PC-9 (cell line): Measurements from ENCODE around the gene ZNF580. TPM values are rescaled to one million over a fixed set of nuclear protein-coding genes. Genes with fewer than 3 reads are reported as not detected.

Experiments
- BruUV-seq: library from RNA; stranded (reverse); fragments of 400-500 nt; replicated peaks from 2 replicates; lab custom pipeline; 2021; lab: Mats Ljungman, UMichigan
- CTCF ChIA-PET: fragments of 300-600 bp; sonication (Branson Sonifier 250); formaldehyde crosslinking; loops from one replicate; lab custom pipeline; 2022; ENCODE audit warnings: antibody characterized with exemption; lab: Charles Lee
- POLR2A ChIA-PET: fragments of 300-600 bp; sonication (Branson Sonifier 250); formaldehyde crosslinking; loops from one replicate; lab custom pipeline; 2022; ENCODE audit warnings: antibody characterized with exemption; ENCODE audit not compliant: unreplicated experiment; lab: Charles Lee
- DNase-seq, 2 experiments: peaks; one replicate each; pipeline versions ENCODE4 v3.0.0 to v3.0.0-alpha.2; 2015 to 2022; ENCODE audit warnings: mixed read lengths in 1 of 2
- H2AFZ ChIP-seq: fragments of 200-600 bp; sonication (generic); 2 replicates; pipeline ENCODE4 v1.8.1; 2017; ENCODE audit warnings: antibody characterized with exemption
- H3F3A ChIP-seq: fragments of 200-600 bp; sonication (generic); 2 replicates; pipeline ENCODE4 v1.8.1; 2017; ENCODE audit warnings: antibody characterized with exemption, mild to moderate bottlenecking, low read depth; ENCODE audit not compliant: insufficient read depth
- H3K27ac ChIP-seq: fragments of 200-600 bp; sonication (generic); 2 replicates; pipeline ENCODE4 v1.6.1; 2016; ENCODE audit warnings: mixed run types
- H3K27me3 ChIP-seq: fragments of 200-600 bp; sonication (generic); 2 replicates; pipeline ENCODE4 v1.6.1; 2016; ENCODE audit warnings: low read depth, mixed run types; ENCODE audit not compliant: insufficient read depth
- H3K36me3 ChIP-seq: fragments of 200-600 bp; sonication (generic); 2 replicates; pipeline ENCODE4 v1.6.1; 2016; ENCODE audit warnings: low read depth, mixed run types
- H3K4me1 ChIP-seq: fragments of 200-600 bp; sonication (generic); replicated peaks from 2 replicates; pipeline ENCODE4 v1.6.1; 2016; ENCODE audit warnings: mixed run types; ENCODE audit not compliant: insufficient read depth
- H3K4me2 ChIP-seq: fragments of 200-600 bp; sonication (generic); 2 replicates; pipeline ENCODE4 v1.6.1; 2017; ENCODE audit warnings: mixed run types
- H3K4me3 ChIP-seq: fragments of 200-600 bp; sonication (generic); 2 replicates; pipeline ENCODE4 v1.6.1; 2016; ENCODE audit warnings: mixed run types
- H3K79me2 ChIP-seq: fragments of 200-600 bp; sonication (generic); 2 replicates; pipeline ENCODE4 v1.6.1; 2017; ENCODE audit warnings: low read depth, mixed run types
- H3K9me2 ChIP-seq: fragments of 200-600 bp; sonication (generic); 2 replicates; pipeline ENCODE4 v1.8.1; 2017; ENCODE audit warnings: mild to moderate bottlenecking; ENCODE audit not compliant: insufficient read depth
- H3K9me3 ChIP-seq: fragments of 200-600 bp; sonication (generic); 2 replicates; pipeline ENCODE4 v1.8.1; 2016; ENCODE audit warnings: low read depth; ENCODE audit not compliant: insufficient read depth
- H4K20me1 ChIP-seq: fragments of 200-600 bp; sonication (generic); 2 replicates; pipeline ENCODE4 v1.8.1; 2017; ENCODE audit not compliant: insufficient read depth
- CTCF ChIP-seq: fragments of 200-600 bp; sonication (generic); conservative IDR thresholded peaks from 2 replicates; pipeline ENCODE4 v1.6.1; 2017; ENCODE audit warnings: mixed run types, antibody characterized with exemption, mild to moderate bottlenecking, moderate library complexity
- EZH2 ChIP-seq: fragments of 200-600 bp; sonication (generic); IDR thresholded peaks from 2 replicates; pipeline ENCODE4 v1.8.0; 2017; ENCODE audit warnings: antibody characterized with exemption, low read depth
- intact Hi-C: fragments of 100-400 bp; cut with micrococcal nuclease; formaldehyde crosslinking; loops from one replicate; pipeline ENCODE4 v1.10.0; 2022; ENCODE audit not compliant: unreplicated experiment
- total RNA-seq: library from RNA; stranded (reverse); gene quantifications from 2 replicates; pipeline ENCODE4 v1.2.3, GENCODE V29; 2021

ZNF580 gene
- total RNA-seq, 1 experiment from 2014 or later: 56.6 TPM

GRCh38 chr19:55633861-55634260, 6.9 kb upstream of the ZNF580 start:
- intact Hi-C loops: loop anchor here (2.0 to 10.0 kb wide), 8 partner anchors 21 to 1461 kb away; partner anchors contain the start of gene U2AF2
- H3K9me2 ChIP-seq: no peaks in the 10 kb centered on the region
- no TSS peak for BruUV-seq
- peaks cover 28% of the 10 kb centered on the region; the same call in 1 of the 2 replicates for H3F3A ChIP-seq
- TF ChIP-seq CTCF (no peak), EZH2 (no peak)
- no peak for DNase-seq
- peak overlapping the region; percentile 92 for H3K4me2 ChIP-seq
- H3K4me1 ChIP-seq: peaks cover 12% of the 10 kb centered on the region
- H3K4me3 ChIP-seq: peak overlapping the region; percentile 89; the same call in 1 of the 2 replicates
- H4K20me1 ChIP-seq: no peaks in the 10 kb centered on the region
- H2AFZ ChIP-seq: peak overlapping the region; percentile 92; the same call in 1 of the 2 replicates
- POLR2A ChIA-PET: interaction anchor here (0.6 kb wide), 1 partner anchor 20 kb away, joined by 3 read pairs; no protein-coding TSS in a partner anchor
- no peaks in the 10 kb centered on the region for H3K27me3 ChIP-seq
- peaks cover 34% of the 10 kb centered on the region for H3K79me2 ChIP-seq
- CTCF ChIA-PET: interaction anchor here (0.6 to 1.2 kb wide), 2 partner anchors 16 to 700 kb away, joined by 3 read pairs; no protein-coding TSS in a partner anchor
- H3K9me3 ChIP-seq: no peaks in the 10 kb centered on the region
- no peak overlapping the region for H3K27ac ChIP-seq
- H3K36me3 ChIP-seq: peaks cover 3% of the 10 kb centered on the region; the same call in 1 of the 2 replicates

- Histone ChIP-seq H3K9me3 (no peaks in the 10 kb centered on the region), H3K27ac (peak overlapping the region; percentile 57), H4K20me1 (peaks cover 3% of the 10 kb centered on the region; the same call in 1 of the 2 replicates), H2AFZ (peak overlapping the region; percentile 92), H3K4me2 (peak overlapping the region; percentile 92), H3K4me3 (peak overlapping the region; percentile 89), H3K4me1 (peaks cover 12% of the 10 kb centered on the region), H3K9me2 (no peaks in the 10 kb centered on the region), H3F3A (peaks cover 42% of the 10 kb centered on the region; the same call in 1 of the 2 replicates), H3K27me3 (no peaks in the 10 kb centered on the region), H3K36me3 (peaks cover 3% of the 10 kb centered on the region; the same call in 1 of the 2 replicates), H3K79me2 (peaks cover 34% of the 10 kb centered on the region)
- CTCF ChIA-PET: no interaction called here
- POLR2A ChIA-PET: interaction anchor here (1.0 kb wide), 1 partner anchor 698 kb away, joined by 4 read pairs; no protein-coding TSS in a partner anchor
- intact Hi-C loops: loop anchor here (2.0 to 10.0 kb wide), 5 partner anchors 19 to 1459 kb away; partner anchors contain the start of gene U2AF2
- BruUV-seq: TSS peak; percentile 51
- no peak for DNase-seq
- no peak for TF ChIP-seq CTCF
- TF ChIP-seq EZH2: no peak
Measured at GRCh38 chr19:55635334-55635717, 5.5 kb upstream of the ZNF580 start.

- no peak for DNase-seq
- H3K79me2 ChIP-seq: peaks cover 34% of the 10 kb centered on the region
- ChIA-PET POLR2A (interaction anchor here (0.7 kb wide), 1 partner anchor 12 kb away, joined by 8 read pairs; the partner anchor contains the start of gene ZNF784), CTCF (no interaction called here)
- H3K4me3 ChIP-seq: peak overlapping the region; percentile 89
- H3K27me3 ChIP-seq: no peaks in the 10 kb centered on the region
- peaks cover 3% of the 10 kb centered on the region; the same call in 1 of the 2 replicates for H3K36me3 ChIP-seq
- peaks cover 3% of the 10 kb centered on the region; the same call in 1 of the 2 replicates for H4K20me1 ChIP-seq
- peaks cover 12% of the 10 kb centered on the region for H3K4me1 ChIP-seq
- no peak for TF ChIP-seq CTCF
- TF ChIP-seq EZH2: no peak
- no peaks in the 10 kb centered on the region for H3K9me2 ChIP-seq
- H3K4me2 ChIP-seq: peak overlapping the region; percentile 92
- no peak overlapping the region for H3K27ac ChIP-seq
- H3K9me3 ChIP-seq: no peaks in the 10 kb centered on the region
- BruUV-seq: no TSS peak
- H3F3A ChIP-seq: peaks cover 46% of the 10 kb centered on the region; the same call in 1 of the 2 replicates
- intact Hi-C loops: loop anchor here (2.0 to 10.0 kb wide), 5 partner anchors 19 to 1459 kb away; partner anchors contain the start of gene U2AF2
- no peak overlapping the region for H2AFZ ChIP-seq
Measured at GRCh38 chr19:55635856-55636440, 4.9 kb upstream of the ZNF580 start.
